NCI-H2196 (cell line): ENCODE data around the gene ELF1.
"Not testable (repeated sequence)": the region's sequence is repeated elsewhere in the genome, so short reads cannot be mapped to it uniquely, and the experiment has no call there.

Source experiments
- DNase-seq: peaks from one replicate; lab custom pipeline; 2025; ENCODE audit not compliant: unreplicated experiment; lab: John Stamatoyannopoulos, UW

The ELF1 gene

GRCh38 chr13:40895227-40896184, 123.6 kb downstream of the ELF1 start:
- DNase-seq, result peak; percentile 2

DNA sequence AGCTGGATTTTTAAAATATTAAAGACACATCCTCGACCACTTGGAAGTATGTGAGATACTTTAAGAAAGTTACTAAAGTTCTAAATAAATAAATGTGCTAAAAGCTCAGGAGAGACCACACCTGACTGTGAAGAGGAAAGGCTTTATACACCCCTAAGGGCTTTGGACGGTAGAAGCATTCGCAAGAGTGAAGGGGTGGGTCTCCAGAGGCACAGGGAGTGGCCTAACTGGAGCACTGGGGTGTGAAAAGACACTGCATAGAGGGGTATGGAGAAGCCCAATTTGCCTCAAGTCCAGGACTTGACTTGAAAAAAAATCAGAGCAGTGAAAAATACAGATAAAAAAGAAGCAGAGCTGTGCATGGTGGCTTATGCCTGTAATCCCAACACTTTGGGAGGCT, 125.5 kb downstream of the ELF1 start:
- DNase-seq, result not testable (repeated sequence)

DNA sequence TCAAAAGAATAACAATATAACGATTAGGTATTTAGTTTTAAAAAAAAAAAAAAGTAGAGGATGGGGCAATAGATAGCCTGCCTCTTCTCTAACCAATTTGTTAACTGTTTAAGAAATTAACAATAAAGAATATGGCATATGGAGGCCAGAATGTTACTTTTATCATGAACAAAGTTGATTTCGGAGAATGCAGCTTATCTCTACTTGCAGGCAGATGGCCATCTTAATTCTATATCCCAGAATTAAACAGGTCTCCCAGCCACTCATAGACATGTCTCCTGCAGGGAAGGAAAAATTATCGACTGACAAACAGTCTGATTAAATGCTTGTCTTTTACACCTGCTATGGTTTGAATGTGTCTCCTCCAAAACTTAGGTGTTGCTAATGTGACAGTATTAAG, 133.1 kb downstream of the ELF1 start:
- DNase-seq, result no peak

DNA sequence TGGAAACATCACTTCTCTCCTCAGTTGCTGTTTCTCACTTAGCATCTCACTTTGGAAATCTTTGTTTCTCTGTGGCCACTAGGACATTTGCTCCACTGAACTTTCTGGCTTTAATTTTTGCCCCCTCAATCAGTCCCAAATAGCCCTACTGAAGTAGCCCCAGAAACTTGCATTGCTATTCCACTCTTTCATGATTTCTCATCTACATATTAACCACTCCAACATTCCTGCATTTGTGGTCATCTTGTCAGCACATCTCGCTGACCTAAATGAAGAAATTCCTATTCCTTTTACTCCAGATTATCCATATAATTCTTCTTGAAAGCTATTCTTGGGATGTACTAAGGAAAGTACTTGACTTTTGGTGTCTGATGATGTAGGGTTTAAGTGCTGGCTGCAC, 134.9 kb downstream of the ELF1 start:
- DNase-seq, result not testable (repeated sequence)
